WTC11 (cell line): Measurements from ENCODE around the gene HOXD12. TPM values are rescaled to one million over a fixed set of nuclear protein-coding genes. Genes with fewer than 3 reads are reported as not detected.

ENCODE experiments used
- ATAC-seq: fragments of 200-7000 bp; cut with Tn5 transposase; 2 replicates; pipeline ENCODE4 v1.10.0; 2021; ENCODE audit warnings: mild to moderate bottlenecking, moderate library complexity
- CTCF ChIA-PET: fragments of 300-600 bp; sonication (Branson Sonifier 250); formaldehyde crosslinking; loops from one replicate; lab custom pipeline; 2021; ENCODE audit warnings: antibody characterized with exemption; lab: Charles Lee
- POLR2A ChIA-PET: fragments of 350-600 bp; sonication (Branson Sonifier 250); formaldehyde crosslinking; loops from one replicate; lab custom pipeline; 2021; ENCODE audit warnings: antibody characterized with exemption; lab: Charles Lee
- DNase-seq: peaks from one replicate; pipeline ENCODE4 v3.0.0; 2021; ENCODE audit warnings: low spot score
- H3K27ac Mint-ChIP-seq: 2 replicates; pipeline ENCODE4 v1.8.0; 2021; ENCODE audit warnings: mixed read lengths
- H3K27me3 Mint-ChIP-seq: 2 replicates; pipeline ENCODE4 v1.8.0; 2021; ENCODE audit warnings: low read depth, mild to moderate bottlenecking, moderate library complexity, mixed read lengths
- H3K36me3 Mint-ChIP-seq: 2 replicates; pipeline ENCODE4 v1.8.0; 2021; ENCODE audit warnings: mixed read lengths
- H3K4me1 Mint-ChIP-seq: 2 replicates; pipeline ENCODE4 v1.8.0; 2022; ENCODE audit warnings: mixed read lengths
- H3K4me3 Mint-ChIP-seq: 2 replicates; pipeline ENCODE4 v1.8.0; 2021; ENCODE audit warnings: mild to moderate bottlenecking, moderate library complexity, mixed read lengths
- H3K9me3 Mint-ChIP-seq: 2 replicates; pipeline ENCODE4 v1.8.0; 2021; ENCODE audit warnings: mixed read lengths
- CBFB ChIP-seq: sonication (generic); formaldehyde crosslinking; IDR thresholded peaks from 2 replicates; pipeline ENCODE4 v1.8.1; 2022; ENCODE audit warnings: mild to moderate bottlenecking, low read depth, missing genetic modification reagents
- CREM ChIP-seq: sonication (generic); formaldehyde crosslinking; IDR thresholded peaks from 2 replicates; pipeline ENCODE4 v1.8.1; 2022; ENCODE audit warnings: mild to moderate bottlenecking, missing genetic modification reagents, moderate library complexity
- FOXP1 ChIP-seq: sonication (generic); formaldehyde crosslinking; IDR thresholded peaks from 2 replicates; pipeline ENCODE4 v1.8.0; 2022; ENCODE audit warnings: missing genetic modification reagents, mild to moderate bottlenecking, moderate library complexity, borderline replicate concordance
- GABPB1 ChIP-seq: sonication (generic); formaldehyde crosslinking; IDR thresholded peaks from 2 replicates; pipeline ENCODE4 v1.8.1; 2023; ENCODE audit warnings: mild to moderate bottlenecking, missing genetic modification reagents
- GTF2I ChIP-seq: fragments of 250-450 bp; sonication (Bioruptor Pico); conservative IDR thresholded peaks from 2 replicates; pipeline ENCODE4 v1.4.0; 2021; ENCODE audit warnings: mild to moderate bottlenecking
- JUN ChIP-seq: sonication (generic); formaldehyde crosslinking; IDR thresholded peaks from 2 replicates; pipeline ENCODE4 v1.8.0; 2023; ENCODE audit warnings: mild to moderate bottlenecking, missing genetic modification reagents
- MXD4 ChIP-seq: fragments of 250-450 bp; sonication (Bioruptor Pico); IDR thresholded peaks from 2 replicates; pipeline ENCODE4 v1.8.0; 2021; ENCODE audit warnings: mild to moderate bottlenecking, moderate library complexity, borderline replicate concordance
- NFATC4 ChIP-seq: fragments of 250-450 bp; sonication (Bioruptor Pico); IDR thresholded peaks from 2 replicates; pipeline ENCODE4 v1.9.0; 2021; ENCODE audit warnings: mild to moderate bottlenecking
- NR2C2 ChIP-seq: sonication (generic); formaldehyde crosslinking; IDR thresholded peaks from 2 replicates; pipeline ENCODE4 v1.8.0; 2022; ENCODE audit warnings: mild to moderate bottlenecking, missing genetic modification reagents
- NR3C1 ChIP-seq: sonication (generic); formaldehyde crosslinking; conservative IDR thresholded peaks from 2 replicates; pipeline ENCODE4 v1.8.1; 2023; ENCODE audit warnings: low read depth, mild to moderate bottlenecking, missing genetic modification reagents
- SMAD4 ChIP-seq: sonication (generic); formaldehyde crosslinking; IDR thresholded peaks from 2 replicates; pipeline ENCODE4 v1.8.0; 2022; ENCODE audit warnings: mild to moderate bottlenecking, missing genetic modification reagents
- TP53 ChIP-seq: sonication (generic); formaldehyde crosslinking; IDR thresholded peaks from 2 replicates; pipeline ENCODE4 v1.8.1; 2023; ENCODE audit warnings: mild to moderate bottlenecking, missing genetic modification reagents
- ZBTB21 ChIP-seq: sonication (generic); formaldehyde crosslinking; IDR thresholded peaks from 2 replicates; pipeline ENCODE4 v1.8.1; 2023; ENCODE audit warnings: mild to moderate bottlenecking, missing genetic modification reagents, borderline replicate concordance
- ZNF232 ChIP-seq: sonication (generic); formaldehyde crosslinking; IDR thresholded peaks from 2 replicates; pipeline ENCODE4 v1.8.0; 2022; ENCODE audit warnings: mild to moderate bottlenecking, missing genetic modification reagents
- ZNF263 ChIP-seq: sonication (generic); formaldehyde crosslinking; IDR thresholded peaks from 2 replicates; pipeline ENCODE4 v1.8.1; 2022; ENCODE audit warnings: low read depth, mild to moderate bottlenecking, moderate library complexity, missing genetic modification reagents
- ZNF396 ChIP-seq: fragments of 250-450 bp; sonication (Bioruptor Pico); IDR thresholded peaks from 2 replicates; pipeline ENCODE4 v1.8.0; 2021; ENCODE audit warnings: mild to moderate bottlenecking, moderate library complexity, borderline replicate concordance
- ZNF423 ChIP-seq: fragments of 250-450 bp; sonication (Bioruptor Pico); IDR thresholded peaks from 2 replicates; pipeline ENCODE4 v2.1.2; 2022; ENCODE audit warnings: mild to moderate bottlenecking, moderate library complexity
- total RNA-seq: library from RNA; stranded (reverse); gene quantifications from 3 replicates; pipeline ENCODE4 v1.2.3, GENCODE V29; 2021
- TF ChIP-seq, protein P1 (sequence below): sonication (generic); formaldehyde crosslinking; IDR thresholded peaks from 2 replicates; pipeline ENCODE4 v1.8.1; 2022; ENCODE audit warnings: mild to moderate bottlenecking, missing genetic modification reagents, moderate library complexity, borderline replicate concordance
- TF ChIP-seq, protein P2 (sequence below): sonication (generic); formaldehyde crosslinking; IDR thresholded peaks from 2 replicates; pipeline ENCODE4 v1.8.0; 2022; ENCODE audit warnings: mild to moderate bottlenecking, missing genetic modification reagents
- TF ChIP-seq, protein P3 (sequence below): fragments of 250-450 bp; sonication (Bioruptor Pico); IDR thresholded peaks from 2 replicates; pipeline ENCODE4 v1.9.0; 2021; ENCODE audit warnings: mild to moderate bottlenecking
- TF ChIP-seq, protein P4 (sequence below): sonication (generic); formaldehyde crosslinking; IDR thresholded peaks from 2 replicates; pipeline ENCODE4 v1.8.1; 2023; ENCODE audit warnings: mild to moderate bottlenecking, missing genetic modification reagents, moderate library complexity
- TF ChIP-seq, protein P5 (sequence below): fragments of 200-600 bp; IDR thresholded peaks from 2 replicates; pipeline ENCODE4 v1.8.0; 2022; ENCODE audit warnings: antibody characterized with exemption
- TF ChIP-seq, protein P6 (sequence below): sonication (generic); formaldehyde crosslinking; IDR thresholded peaks from 2 replicates; pipeline ENCODE4 v1.8.1; 2023; ENCODE audit warnings: mild to moderate bottlenecking, missing genetic modification reagents, borderline replicate concordance
- TF ChIP-seq, protein P7 (sequence below): sonication (generic); formaldehyde crosslinking; IDR thresholded peaks from 2 replicates; pipeline ENCODE4 v1.8.1; 2022; ENCODE audit warnings: low read depth, mild to moderate bottlenecking, moderate library complexity, missing genetic modification reagents, borderline replicate concordance

HOXD12 gene
- total RNA-seq, 1 experiment from 2014 or later: 0.17 TPM

DNA sequence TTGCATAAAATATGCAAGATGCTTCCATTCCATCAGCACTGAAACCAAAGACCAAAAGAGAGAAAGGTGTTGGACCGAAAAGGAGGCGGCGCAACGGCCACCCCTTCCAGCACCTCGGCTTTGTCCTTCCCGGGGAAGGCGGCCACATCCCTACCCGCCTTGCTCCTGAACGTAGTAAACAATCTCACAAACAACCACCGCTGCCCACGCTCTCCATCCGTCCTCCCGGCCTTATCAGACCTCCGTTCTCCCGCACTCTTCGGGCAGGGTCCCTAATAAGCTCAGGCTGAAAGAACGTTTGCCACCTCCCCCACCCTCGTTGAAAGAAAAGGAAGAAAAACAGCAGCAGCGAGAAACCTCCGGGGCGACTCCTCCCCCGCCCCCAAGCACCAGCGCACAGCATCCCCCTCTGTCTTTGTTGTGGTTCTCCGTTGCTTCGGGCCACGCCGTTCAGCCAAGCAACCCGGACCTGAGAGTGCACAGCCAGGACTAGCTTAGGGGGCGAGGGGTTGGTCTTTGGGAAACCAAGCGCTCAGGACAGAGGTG lies 20.2 kb upstream of the HOXD12 start:
- Mint-ChIP-seq H3K4me3 (peak overlapping the region; percentile 81), H3K36me3 (peaks cover 3% of the 10 kb centered on the region; the same call in 1 of the 2 replicates), H3K27ac (peak overlapping the region; percentile 67; the same call in 1 of the 2 replicates), H3K4me1 (peaks cover 44% of the 10 kb centered on the region), H3K9me3 (no peaks in the 10 kb centered on the region), H3K27me3 (peaks cover 98% of the 10 kb centered on the region)
- peak; percentile 27 for ATAC-seq
- TF ChIP-seq FOXP1: no peak
- no peak for TF ChIP-seq ZNF232
- no peak for TF ChIP-seq CBFB (CRISPR knock-in tag)
- no peak for TF ChIP-seq TP53
- TF ChIP-seq CREM (CRISPR knock-in tag): no peak
- TF ChIP-seq NR3C1 (CRISPR knock-in tag): no peak
- TF ChIP-seq ZNF396 (CRISPR knock-in tag): no peak
- TF ChIP-seq, protein P1, sequence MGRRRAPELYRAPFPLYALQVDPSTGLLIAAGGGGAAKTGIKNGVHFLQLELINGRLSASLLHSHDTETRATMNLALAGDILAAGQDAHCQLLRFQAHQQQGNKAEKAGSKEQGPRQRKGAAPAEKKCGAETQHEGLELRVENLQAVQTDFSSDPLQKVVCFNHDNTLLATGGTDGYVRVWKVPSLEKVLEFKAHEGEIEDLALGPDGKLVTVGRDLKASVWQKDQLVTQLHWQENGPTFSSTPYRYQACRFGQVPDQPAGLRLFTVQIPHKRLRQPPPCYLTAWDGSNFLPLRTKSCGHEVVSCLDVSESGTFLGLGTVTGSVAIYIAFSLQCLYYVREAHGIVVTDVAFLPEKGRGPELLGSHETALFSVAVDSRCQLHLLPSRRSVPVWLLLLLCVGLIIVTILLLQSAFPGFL: no peak
- ChIA-PET CTCF (interaction anchor here (0.7 to 4.6 kb wide), 16 partner anchors 8 to 1104 kb away, joined by 3 to 56 read pairs (median 4); partner anchors contain the start of genes HOXD13 and LNPK), POLR2A (interaction anchor here (0.7 kb wide), 1 partner anchor 27 kb away, joined by 3 read pairs; no protein-coding TSS in a partner anchor)
- DNase-seq: peak; percentile 59

DNA sequence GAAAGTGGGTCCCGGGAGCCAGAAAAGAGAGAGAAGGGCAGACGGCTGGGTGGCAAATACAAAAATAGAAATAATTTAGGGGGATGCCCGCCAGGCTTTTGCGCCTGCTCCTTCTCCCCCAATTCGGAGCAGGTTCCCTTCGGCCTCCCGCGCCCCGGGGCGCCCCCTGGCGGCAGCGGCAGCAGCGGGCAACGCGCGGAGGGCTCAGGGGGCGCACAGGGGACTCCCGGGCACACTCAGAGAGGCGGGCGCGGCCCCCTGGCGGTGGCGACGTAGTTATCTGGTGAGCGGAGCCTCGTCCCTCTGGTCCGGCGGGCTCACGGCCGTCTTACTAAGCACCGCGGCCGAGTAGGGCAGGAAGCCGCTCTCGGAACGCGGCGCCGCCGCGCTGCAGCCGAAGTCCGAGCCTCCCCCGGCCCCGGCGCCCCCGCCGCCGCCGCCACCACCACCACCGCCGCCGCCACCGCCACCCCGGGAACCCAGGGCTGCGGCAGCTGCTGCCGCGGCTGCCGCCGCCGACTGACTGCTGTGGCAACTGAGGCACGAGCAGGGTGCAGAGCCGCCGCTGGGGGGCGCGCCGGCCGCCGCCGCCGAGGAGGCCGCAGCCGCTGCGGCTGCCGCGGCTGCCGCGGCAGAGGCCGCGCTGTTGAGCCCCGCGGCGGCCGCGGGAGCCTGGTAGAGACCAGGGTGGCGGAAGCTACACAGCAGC lies 19.6 kb upstream of the HOXD12 start:
- peaks cover 3% of the 10 kb centered on the region; the same call in 1 of the 2 replicates for H3K36me3 Mint-ChIP-seq
- no peak overlapping the region for H3K27ac Mint-ChIP-seq
- ATAC-seq (peak; percentile 77), DNase-seq (peak; percentile 90)
- CTCF ChIA-PET: interaction anchor here (0.6 to 4.6 kb wide), 20 partner anchors 8 to 1383 kb away, joined by 3 to 56 read pairs (median 4); partner anchors contain the start of genes HOXD13 and LNPK
- H3K4me1 Mint-ChIP-seq: peaks cover 49% of the 10 kb centered on the region
- H3K27me3 Mint-ChIP-seq: peaks cover 98% of the 10 kb centered on the region
- POLR2A ChIA-PET: no interaction called here
- H3K9me3 Mint-ChIP-seq: no peaks in the 10 kb centered on the region
- peak overlapping the region; percentile 81 for H3K4me3 Mint-ChIP-seq
- TF ChIP-seq NR2C2 (no peak), ZBTB21 (CRISPR knock-in tag) (no peak), GTF2I (no peak), NFATC4 (CRISPR knock-in tag) (no peak), JUN (CRISPR knock-in tag) (no peak), ZNF423 (CRISPR knock-in tag) (peak; percentile 49; the same call in 1 of the 2 replicates), ZNF263 (CRISPR knock-in tag) (no peak), MXD4 (CRISPR knock-in tag) (peak; percentile 77; the same call in 1 of the 2 replicates), SMAD4 (CRISPR knock-in tag) (no peak), GABPB1 (CRISPR knock-in tag) (no peak)
- TF ChIP-seq, protein P2, sequence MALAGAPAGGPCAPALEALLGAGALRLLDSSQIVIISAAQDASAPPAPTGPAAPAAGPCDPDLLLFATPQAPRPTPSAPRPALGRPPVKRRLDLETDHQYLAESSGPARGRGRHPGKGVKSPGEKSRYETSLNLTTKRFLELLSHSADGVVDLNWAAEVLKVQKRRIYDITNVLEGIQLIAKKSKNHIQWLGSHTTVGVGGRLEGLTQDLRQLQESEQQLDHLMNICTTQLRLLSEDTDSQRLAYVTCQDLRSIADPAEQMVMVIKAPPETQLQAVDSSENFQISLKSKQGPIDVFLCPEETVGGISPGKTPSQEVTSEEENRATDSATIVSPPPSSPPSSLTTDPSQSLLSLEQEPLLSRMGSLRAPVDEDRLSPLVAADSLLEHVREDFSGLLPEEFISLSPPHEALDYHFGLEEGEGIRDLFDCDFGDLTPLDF (CRISPR knock-in tag): no peak
- TF ChIP-seq, protein P3, sequence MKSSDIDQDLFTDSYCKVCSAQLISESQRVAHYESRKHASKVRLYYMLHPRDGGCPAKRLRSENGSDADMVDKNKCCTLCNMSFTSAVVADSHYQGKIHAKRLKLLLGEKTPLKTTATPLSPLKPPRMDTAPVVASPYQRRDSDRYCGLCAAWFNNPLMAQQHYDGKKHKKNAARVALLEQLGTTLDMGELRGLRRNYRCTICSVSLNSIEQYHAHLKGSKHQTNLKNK (CRISPR knock-in tag): no peak
- TF ChIP-seq, protein P4, sequence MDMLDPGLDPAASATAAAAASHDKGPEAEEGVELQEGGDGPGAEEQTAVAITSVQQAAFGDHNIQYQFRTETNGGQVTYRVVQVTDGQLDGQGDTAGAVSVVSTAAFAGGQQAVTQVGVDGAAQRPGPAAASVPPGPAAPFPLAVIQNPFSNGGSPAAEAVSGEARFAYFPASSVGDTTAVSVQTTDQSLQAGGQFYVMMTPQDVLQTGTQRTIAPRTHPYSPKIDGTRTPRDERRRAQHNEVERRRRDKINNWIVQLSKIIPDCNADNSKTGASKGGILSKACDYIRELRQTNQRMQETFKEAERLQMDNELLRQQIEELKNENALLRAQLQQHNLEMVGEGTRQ: no peak
- TF ChIP-seq, protein P5, sequence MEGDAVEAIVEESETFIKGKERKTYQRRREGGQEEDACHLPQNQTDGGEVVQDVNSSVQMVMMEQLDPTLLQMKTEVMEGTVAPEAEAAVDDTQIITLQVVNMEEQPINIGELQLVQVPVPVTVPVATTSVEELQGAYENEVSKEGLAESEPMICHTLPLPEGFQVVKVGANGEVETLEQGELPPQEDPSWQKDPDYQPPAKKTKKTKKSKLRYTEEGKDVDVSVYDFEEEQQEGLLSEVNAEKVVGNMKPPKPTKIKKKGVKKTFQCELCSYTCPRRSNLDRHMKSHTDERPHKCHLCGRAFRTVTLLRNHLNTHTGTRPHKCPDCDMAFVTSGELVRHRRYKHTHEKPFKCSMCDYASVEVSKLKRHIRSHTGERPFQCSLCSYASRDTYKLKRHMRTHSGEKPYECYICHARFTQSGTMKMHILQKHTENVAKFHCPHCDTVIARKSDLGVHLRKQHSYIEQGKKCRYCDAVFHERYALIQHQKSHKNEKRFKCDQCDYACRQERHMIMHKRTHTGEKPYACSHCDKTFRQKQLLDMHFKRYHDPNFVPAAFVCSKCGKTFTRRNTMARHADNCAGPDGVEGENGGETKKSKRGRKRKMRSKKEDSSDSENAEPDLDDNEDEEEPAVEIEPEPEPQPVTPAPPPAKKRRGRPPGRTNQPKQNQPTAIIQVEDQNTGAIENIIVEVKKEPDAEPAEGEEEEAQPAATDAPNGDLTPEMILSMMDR: peak; percentile 98
- TF ChIP-seq, protein P6, sequence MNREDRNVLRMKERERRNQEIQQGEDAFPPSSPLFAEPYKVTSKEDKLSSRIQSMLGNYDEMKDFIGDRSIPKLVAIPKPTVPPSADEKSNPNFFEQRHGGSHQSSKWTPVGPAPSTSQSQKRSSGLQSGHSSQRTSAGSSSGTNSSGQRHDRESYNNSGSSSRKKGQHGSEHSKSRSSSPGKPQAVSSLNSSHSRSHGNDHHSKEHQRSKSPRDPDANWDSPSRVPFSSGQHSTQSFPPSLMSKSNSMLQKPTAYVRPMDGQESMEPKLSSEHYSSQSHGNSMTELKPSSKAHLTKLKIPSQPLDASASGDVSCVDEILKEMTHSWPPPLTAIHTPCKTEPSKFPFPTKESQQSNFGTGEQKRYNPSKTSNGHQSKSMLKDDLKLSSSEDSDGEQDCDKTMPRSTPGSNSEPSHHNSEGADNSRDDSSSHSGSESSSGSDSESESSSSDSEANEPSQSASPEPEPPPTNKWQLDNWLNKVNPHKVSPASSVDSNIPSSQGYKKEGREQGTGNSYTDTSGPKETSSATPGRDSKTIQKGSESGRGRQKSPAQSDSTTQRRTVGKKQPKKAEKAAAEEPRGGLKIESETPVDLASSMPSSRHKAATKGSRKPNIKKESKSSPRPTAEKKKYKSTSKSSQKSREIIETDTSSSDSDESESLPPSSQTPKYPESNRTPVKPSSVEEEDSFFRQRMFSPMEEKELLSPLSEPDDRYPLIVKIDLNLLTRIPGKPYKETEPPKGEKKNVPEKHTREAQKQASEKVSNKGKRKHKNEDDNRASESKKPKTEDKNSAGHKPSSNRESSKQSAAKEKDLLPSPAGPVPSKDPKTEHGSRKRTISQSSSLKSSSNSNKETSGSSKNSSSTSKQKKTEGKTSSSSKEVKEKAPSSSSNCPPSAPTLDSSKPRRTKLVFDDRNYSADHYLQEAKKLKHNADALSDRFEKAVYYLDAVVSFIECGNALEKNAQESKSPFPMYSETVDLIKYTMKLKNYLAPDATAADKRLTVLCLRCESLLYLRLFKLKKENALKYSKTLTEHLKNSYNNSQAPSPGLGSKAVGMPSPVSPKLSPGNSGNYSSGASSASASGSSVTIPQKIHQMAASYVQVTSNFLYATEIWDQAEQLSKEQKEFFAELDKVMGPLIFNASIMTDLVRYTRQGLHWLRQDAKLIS: no peak
- TF ChIP-seq, protein P7, sequence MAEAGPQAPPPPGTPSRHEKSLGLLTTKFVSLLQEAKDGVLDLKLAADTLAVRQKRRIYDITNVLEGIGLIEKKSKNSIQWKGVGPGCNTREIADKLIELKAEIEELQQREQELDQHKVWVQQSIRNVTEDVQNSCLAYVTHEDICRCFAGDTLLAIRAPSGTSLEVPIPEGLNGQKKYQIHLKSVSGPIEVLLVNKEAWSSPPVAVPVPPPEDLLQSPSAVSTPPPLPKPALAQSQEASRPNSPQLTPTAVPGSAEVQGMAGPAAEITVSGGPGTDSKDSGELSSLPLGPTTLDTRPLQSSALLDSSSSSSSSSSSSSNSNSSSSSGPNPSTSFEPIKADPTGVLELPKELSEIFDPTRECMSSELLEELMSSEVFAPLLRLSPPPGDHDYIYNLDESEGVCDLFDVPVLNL (CRISPR knock-in tag): no peak
